ENCODE results near the gene PALB2. TPM values are rescaled to one million over a fixed set of nuclear protein-coding genes. Genes with fewer than 3 reads are reported as not detected.

The PALB2 gene
- total and polyA plus RNA-seq, 10 of the 15 experiments (the other 5 are each of a cell fraction or from before 2014, with no cell fraction given), result 9.2 to 24.6 (median 17.6) TPM

DNA sequence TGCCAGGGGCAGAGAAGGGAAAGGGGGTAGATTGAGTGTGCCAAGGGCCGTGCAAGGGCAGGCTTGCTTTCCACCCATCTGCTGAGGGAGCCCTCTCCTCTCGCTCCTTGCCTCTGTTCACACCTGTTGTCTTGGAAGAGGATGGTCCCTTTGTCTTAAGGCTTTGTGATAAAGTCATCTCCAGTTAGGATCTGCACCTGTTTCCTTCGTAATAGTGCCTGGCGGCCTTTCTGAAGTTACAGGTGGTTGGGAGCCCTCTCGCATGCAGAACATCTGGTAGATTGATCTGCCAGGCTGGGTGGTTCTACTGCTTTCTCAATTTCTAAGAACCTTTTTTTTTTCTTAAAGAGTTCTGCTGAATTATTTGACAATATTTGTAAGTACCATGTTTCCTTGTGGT is 67.3 kb downstream of the PALB2 start:
- Histone ChIP-seq H3K36me3 (ENCODE audit: control insufficient read depth in 2 of 2, insufficient read depth in 2 of 2, low read length in 1 of 2) (peaks cover 3 to 20% of the 10 kb centered on the region in 2 experiments), H3K4me3 (no peak overlapping the region), H3K4me1 (ENCODE audit: control insufficient read depth, insufficient read depth, low read length) (peaks cover 14% of the 10 kb centered on the region), H3K4me2 (ENCODE audit: control insufficient read depth, insufficient read depth) (no peak overlapping the region), H4K20me1 (ENCODE audit: control insufficient read depth, insufficient read depth) (no peaks in the 10 kb centered on the region), H3K27me3 (replicated peaks in 1 of 2; ENCODE audit: control insufficient read depth in 2 of 2, insufficient read depth in 2 of 2, low read length in 1 of 2) (no peaks in the 10 kb centered on the region), H3K79me2 (ENCODE audit: control insufficient read depth, insufficient read depth, low read length) (no peaks in the 10 kb centered on the region), H2AFZ (ENCODE audit: control insufficient read depth, low read depth, low read length) (no peak overlapping the region), H3K27ac (ENCODE audit: control insufficient read depth, insufficient read depth) (no peak overlapping the region), H3K9ac (ENCODE audit: control insufficient read depth, insufficient read depth, low read length) (no peak overlapping the region), H3K9me3 (replicated peaks; ENCODE audit: control insufficient read depth, insufficient read depth, low read length) (no peaks in the 10 kb centered on the region)
- TF ChIP-seq IKZF1 (conservative IDR thresholded peaks at IDR 0.05) (no peak), HCFC1 (IDR thresholded peaks at IDR 0.05; ENCODE audit: low read length) (no peak), POU2F2 (IDR thresholded peaks at IDR 0.05; ENCODE audit: borderline replicate concordance, low read depth, low read length) (no peak), TAF1 (IDR thresholded peaks at IDR 0.05; ENCODE audit: borderline replicate concordance, low read depth, low read length) (no peak), BACH1 (IDR thresholded peaks at IDR 0.05; ENCODE audit: borderline replicate concordance) (no peak), CHD2 (IDR thresholded peaks at IDR 0.05; ENCODE audit: borderline replicate concordance, low read depth, low read length) (no peak), NBN (IDR thresholded peaks at IDR 0.05) (no peak), KAT2A (conservative IDR thresholded peaks at IDR 0.05; ENCODE audit: control insufficient read depth, low read depth, low read length) (no peak), FOXM1 (IDR thresholded peaks at IDR 0.05; ENCODE audit: low read depth, low read length) (no peak), MXI1 (IDR thresholded peaks at IDR 0.05; ENCODE audit: low read depth, low read length) (no peak), CHD1 (IDR thresholded peaks at IDR 0.05; ENCODE audit: low read depth, low read length) (no peak), FOS (IDR thresholded peaks at IDR 0.05; ENCODE audit: borderline replicate concordance, extremely low read depth, insufficient read length) (no peak), ASH2L (IDR thresholded peaks at IDR 0.05; ENCODE audit: borderline replicate concordance, low read depth) (no peak), ZNF274 (IDR thresholded peaks at IDR 0.05; ENCODE audit: insufficient read depth, insufficient read length) (no peak), WRNIP1 (IDR thresholded peaks at IDR 0.05; ENCODE audit: borderline replicate concordance, low read depth, low read length) (no peak), FOXK2 (IDR thresholded peaks at IDR 0.05) (no peak)
- in situ Hi-C loops (cut with MboI) (no loop called here), intact Hi-C loops (cut with micrococcal nuclease; ENCODE audit: unreplicated experiment) (no loop called here)
- DNase-seq (ENCODE audit: low read depth, low spot score) (no peak), ATAC-seq (no peak), FAIRE-seq (no peak)
- ChIA-PET RAD21 (ENCODE audit: unreplicated experiment) (no interaction called here), POLR2A (no interaction called here), CTCF (no interaction called here), SMC1A (ENCODE audit: uncharacterized antibody, unreplicated experiment) (no interaction called here)
- 84% methylated on average over 5 of the region's 5 CpGs for WGBS (ENCODE audit: insufficient coverage, insufficient replicate concordance, low lambda C conversion rate, missing lambda C conversion rate)
- BruUV-seq (replicated peaks), result no TSS peak
